ENCODE data around the gene GRK5.

Gene GRK5

GRCh38 chr10:119364645-119365600 is 157.6 kb downstream of the GRK5 start:
- TF ChIP-seq CTCF (conservative IDR thresholded peaks at IDR 0.05; ENCODE audit: low read depth) = no peak
- H3K27ac ChIP-seq = no peak overlapping the region
- no peak for DNase-seq (ENCODE audit: low spot score)
- ChIA-PET CTCF (interaction anchor here (0.6 to 1.7 kb wide), 6 partner anchors 9 to 93 kb away, joined by 3 to 5 read pairs (median 3); no protein-coding TSS in a partner anchor), POLR2A (ENCODE audit: low non-redundant PET) (no interaction called here)

GRCh38 chr10:119365773-119366599 is 158.6 kb downstream of the GRK5 start:
- no peak for TF ChIP-seq CTCF (conservative IDR thresholded peaks at IDR 0.05; ENCODE audit: low read depth)
- ChIA-PET POLR2A (ENCODE audit: low non-redundant PET) (no interaction called here), CTCF (interaction anchor here (0.6 to 1.7 kb wide), 4 partner anchors 10 to 156 kb away, joined by 3 to 4 read pairs (median 4); no protein-coding TSS in a partner anchor)
- DNase-seq (ENCODE audit: low spot score) = no peak
- no peak overlapping the region for H3K27ac ChIP-seq

- ChIA-PET POLR2A (ENCODE audit: low non-redundant PET) (no interaction called here), CTCF (interaction anchor here (1.0 kb wide), 1 partner anchor 122 kb away, joined by 3 read pairs; no protein-coding TSS in a partner anchor)
- no peak for DNase-seq (ENCODE audit: low spot score)
- TF ChIP-seq CTCF (conservative IDR thresholded peaks at IDR 0.05; ENCODE audit: low read depth) = no peak
- no peak overlapping the region for H3K27ac ChIP-seq
These were observed 160.6 kb downstream of the GRK5 start for GRCh38 chr10:119367841-119368549.

GRCh38 chr10:119368581-119368980 is 161.2 kb downstream of the GRK5 start:
- POLR2A ChIA-PET (ENCODE audit: low non-redundant PET) = no interaction called here
- H3K27ac ChIP-seq = no peak overlapping the region
- no peak for TF ChIP-seq CTCF (conservative IDR thresholded peaks at IDR 0.05; ENCODE audit: low read depth)
- DNase-seq (ENCODE audit: low spot score) = no peak
- CTCF ChIA-PET = no interaction called here

GRCh38 chr10:119368991-119369869 is 161.9 kb downstream of the GRK5 start:
- ChIA-PET CTCF (no interaction called here), POLR2A (ENCODE audit: low non-redundant PET) (no interaction called here)
- no peak for TF ChIP-seq CTCF (conservative IDR thresholded peaks at IDR 0.05; ENCODE audit: low read depth)
- no peak overlapping the region for H3K27ac ChIP-seq
- DNase-seq (ENCODE audit: low spot score) = no peak
